GM12892 (cell line): ENCODE data around the gene FBXL7.

Experiments
- DNase-seq: peaks from one replicate; pipeline ENCODE4 v3.0.0; 2011; ENCODE audit not compliant: insufficient read length
- FAIRE-seq: peaks from 2 replicates; lab custom pipeline; 2011; peaks lifted over from hg19 to GRCh38; lab: Jason Lieb, UNC
- POLR2A ChIP-seq: IDR thresholded peaks from 2 replicates; pipeline ENCODE4 v1.6.1; 2011; ENCODE audit warnings: low read depth, low read length, control low read depth
- POLR2AphosphoS5 ChIP-seq: IDR thresholded peaks from 2 replicates; pipeline ENCODE4 v1.6.1; 2011; ENCODE audit warnings: low read depth, low read length, control low read depth
- TAF1 ChIP-seq: IDR thresholded peaks from 2 replicates; pipeline ENCODE4 v1.6.1; 2011; ENCODE audit warnings: low read depth, mild to moderate bottlenecking, control low read depth, low read length, borderline replicate concordance

The FBXL7 gene

DNA sequence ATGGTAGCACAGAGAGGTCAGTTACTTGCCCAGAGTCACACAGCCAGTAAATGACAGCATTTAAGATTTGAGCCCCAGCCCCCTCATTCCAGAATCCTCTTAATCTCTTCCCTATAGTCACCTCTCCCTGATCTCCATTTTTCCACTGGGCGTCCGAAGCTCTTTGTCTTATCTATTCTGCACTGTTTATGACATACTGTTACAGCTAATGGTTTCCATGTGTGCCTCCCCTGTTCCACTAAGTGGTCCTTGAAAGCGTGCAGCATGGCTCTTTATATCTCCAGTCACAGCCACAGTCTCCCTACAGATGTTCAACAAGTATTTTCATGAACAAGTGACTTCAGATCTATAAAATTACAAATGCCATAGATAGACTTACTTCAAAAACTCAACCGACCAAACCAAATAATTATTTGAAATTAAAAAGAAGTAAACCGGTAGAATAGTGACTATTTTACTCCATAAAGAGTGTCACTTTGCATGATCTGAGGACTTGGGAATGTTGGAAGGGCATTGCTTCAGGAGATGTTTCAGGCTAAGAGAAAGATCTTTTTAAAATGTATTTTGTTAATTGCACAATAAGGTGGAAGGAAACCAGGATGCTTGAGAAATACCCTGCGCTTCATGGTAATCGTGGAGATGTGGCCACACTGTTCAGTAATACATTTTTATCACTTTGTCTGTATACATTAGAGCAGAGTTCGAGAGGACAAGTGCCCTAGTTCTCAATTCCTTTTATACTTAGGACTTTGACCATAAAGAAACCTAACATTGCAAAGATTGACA, 237.2 kb downstream of the FBXL7 start:
- no peak for FAIRE-seq
- TF ChIP-seq POLR2A = no peak
- TF ChIP-seq TAF1 = no peak
- no peak for TF ChIP-seq POLR2AphosphoS5

DNA sequence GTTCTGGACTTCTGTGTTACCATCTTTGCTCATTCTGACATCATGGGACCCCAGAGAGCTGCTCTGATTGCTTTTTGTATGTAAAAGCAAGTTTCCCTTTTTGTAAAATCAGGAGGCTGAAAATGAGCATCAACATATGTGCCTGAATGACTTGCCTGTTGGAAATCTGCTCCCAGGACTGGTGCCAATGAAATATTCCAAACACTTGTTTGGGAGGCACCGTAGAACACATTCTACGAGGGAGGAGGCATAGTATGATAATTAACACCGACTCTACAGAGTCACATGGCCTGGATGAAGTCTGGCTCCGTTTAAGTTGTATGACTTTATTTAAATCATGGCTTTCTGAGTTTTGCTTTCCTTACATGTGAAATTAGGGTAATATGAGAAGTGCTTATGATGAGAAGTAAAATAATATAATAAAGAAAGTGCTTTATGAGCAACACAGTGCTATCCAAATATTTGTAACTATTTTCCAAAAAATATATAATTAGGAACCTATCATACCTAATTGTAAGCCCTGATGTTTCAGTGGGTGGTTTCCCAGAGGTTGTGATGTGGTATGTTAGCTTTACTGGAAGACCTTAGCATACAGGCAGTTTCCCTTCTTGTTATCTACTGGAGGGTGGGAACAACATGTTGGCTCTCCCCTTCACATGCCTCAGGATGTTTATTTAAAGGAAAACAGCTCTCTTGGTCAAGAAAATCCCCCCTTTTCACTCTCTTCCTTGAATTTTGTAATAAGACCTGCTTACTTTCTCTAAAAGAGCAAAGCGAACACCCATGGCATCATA, 238.1 kb downstream of the FBXL7 start:
- no peak for TF ChIP-seq POLR2AphosphoS5
- TF ChIP-seq POLR2A = no peak
- no peak for TF ChIP-seq TAF1

More for the DNA sequence above, 237.2 kb downstream of the FBXL7 start:
- DNase-seq = no peak

DNA sequence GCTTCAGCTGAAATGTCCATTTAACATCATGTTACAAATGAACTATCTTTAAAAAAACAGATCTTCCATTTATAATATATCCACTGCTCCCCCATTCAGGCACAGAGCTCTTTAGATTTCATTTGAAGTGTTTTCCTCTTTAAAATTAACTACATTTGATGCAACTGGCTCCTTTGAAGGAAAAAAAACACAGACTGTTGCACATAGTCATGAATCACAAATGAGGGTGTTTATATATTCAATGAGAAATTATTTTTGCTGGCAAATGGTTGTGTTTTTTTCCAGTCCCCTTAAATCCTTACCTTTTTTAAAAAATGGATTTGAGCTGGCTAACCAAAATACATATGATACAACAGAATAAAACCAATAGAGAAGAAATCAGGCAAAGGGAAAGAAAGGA, 240.4 kb downstream of the FBXL7 start:
- DNase-seq (no peak), FAIRE-seq (no peak)
- TF ChIP-seq TAF1 (no peak), POLR2AphosphoS5 (no peak), POLR2A (no peak)

More for the DNA sequence above, 238.1 kb downstream of the FBXL7 start:
- FAIRE-seq (no peak), DNase-seq (no peak)

DNA sequence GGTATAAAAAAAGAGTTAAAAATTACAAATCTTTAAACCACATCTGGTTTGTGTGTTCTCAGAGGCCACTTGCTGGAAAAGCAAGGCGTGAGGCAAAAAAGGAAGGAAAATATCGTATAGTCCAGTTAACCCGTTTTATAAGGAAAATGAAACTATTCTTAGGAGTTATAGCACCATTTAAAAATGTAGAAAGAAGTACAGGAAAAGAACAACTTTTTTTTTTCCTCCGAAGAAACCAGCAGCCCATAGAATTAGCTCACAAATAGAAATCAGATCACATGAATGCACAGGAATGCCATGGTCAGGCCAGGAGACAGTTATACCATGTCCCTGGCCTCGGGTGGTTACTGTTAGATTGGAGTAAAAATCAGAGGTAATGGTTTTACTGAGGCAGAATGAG, 241.6 kb downstream of the FBXL7 start:
- no peak for DNase-seq
- no peak for FAIRE-seq
- no peak for TF ChIP-seq POLR2A
- TF ChIP-seq POLR2AphosphoS5 = no peak
- no peak for TF ChIP-seq TAF1

DNA sequence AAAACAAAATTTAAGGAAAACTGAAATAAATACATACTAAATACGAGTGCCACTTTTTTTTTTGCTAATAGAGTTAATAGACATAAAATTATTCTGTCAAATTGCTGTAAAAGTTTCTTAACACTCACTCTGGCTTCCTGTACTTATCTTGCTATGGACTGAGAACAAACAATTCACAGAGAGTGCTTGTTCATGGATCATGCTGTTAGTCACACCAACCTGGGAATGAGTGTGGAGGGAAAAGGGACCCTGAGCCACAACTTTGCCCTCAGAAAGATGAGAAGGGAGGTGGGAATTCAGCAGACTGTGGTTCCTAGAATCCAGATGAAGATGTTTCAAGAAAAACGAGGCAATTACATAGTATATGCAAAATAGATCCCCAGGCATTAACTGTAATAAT, 246.9 kb downstream of the FBXL7 start:
- DNase-seq (no peak), FAIRE-seq (no peak)
- TF ChIP-seq POLR2AphosphoS5 (no peak), TAF1 (no peak), POLR2A (no peak)

DNA sequence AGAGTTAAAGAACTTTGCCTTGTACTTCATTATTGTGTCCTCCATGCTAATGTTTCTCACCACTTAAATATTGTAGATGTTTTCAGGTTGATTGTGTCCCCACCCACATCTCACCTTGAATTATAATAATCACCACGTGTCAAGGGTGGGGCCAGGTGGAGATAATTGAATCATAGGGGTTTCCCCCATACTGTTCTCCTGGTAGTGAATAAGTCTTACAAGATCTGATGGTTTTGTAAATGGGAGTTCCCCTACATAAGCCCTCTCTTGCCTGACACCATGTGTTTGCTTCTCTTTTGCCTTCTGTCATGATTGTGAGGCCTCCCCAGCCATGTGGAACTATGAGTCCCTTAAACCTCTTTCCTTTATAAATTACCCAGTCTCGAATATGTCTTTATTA, 248.3 kb downstream of the FBXL7 start:
- TF ChIP-seq POLR2AphosphoS5 = no peak
- no peak for TF ChIP-seq POLR2A
- no peak for TF ChIP-seq TAF1
- FAIRE-seq (no peak), DNase-seq (no peak)

DNA sequence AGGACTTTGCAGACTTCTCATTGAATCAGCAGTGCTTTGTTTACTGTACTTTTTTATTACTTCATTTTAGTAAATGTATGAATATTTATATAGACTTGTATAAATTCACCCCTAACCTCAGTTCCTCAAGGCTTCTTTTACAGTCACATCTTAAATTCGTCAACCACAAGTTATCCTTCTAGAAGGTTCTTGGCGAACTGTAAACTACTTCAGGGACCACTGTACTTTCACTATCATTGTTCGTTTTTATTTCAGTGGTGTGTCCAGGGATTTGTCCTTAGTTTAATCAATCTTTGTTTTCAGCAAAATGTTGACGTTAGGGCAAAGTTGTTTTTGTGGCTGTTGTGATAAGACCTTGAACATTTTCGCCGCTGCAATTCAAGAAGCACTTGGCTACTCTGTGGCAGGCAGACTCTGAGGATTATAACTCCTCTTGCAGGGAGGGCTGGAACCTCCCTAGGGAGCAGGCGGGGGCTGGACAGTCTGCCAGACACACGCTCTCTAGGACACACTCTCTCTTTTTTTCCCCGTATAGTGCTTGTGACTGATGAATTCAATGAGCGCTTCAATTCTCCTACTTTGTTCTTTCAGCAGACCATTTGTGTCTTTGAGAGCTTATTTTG, 252.8 kb downstream of the FBXL7 start:
- DNase-seq (no peak), FAIRE-seq (no peak)
- TF ChIP-seq POLR2A = no peak
- no peak for TF ChIP-seq TAF1
- no peak for TF ChIP-seq POLR2AphosphoS5

DNA sequence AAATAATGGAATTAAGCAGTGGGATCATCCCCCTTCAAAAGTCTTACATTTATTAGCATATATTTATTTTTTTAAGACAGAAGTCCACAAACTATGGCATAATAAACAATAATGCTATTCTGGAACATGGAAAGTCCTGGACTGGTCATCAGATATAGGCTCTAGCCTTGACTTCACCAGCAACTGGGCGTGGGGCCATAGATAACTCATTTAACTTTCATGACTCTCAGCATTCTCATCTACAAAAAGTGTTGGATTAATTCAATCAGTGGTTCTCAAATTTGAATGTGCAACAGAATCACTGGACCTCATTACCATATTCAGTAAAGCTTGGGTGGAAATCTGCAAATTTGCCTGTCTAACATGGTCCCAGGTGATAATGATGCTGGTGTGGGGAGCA, 253.8 kb downstream of the FBXL7 start:
- no peak for FAIRE-seq
- no peak for TF ChIP-seq TAF1
- TF ChIP-seq POLR2A = no peak
- TF ChIP-seq POLR2AphosphoS5 = no peak
- no peak for DNase-seq

DNA sequence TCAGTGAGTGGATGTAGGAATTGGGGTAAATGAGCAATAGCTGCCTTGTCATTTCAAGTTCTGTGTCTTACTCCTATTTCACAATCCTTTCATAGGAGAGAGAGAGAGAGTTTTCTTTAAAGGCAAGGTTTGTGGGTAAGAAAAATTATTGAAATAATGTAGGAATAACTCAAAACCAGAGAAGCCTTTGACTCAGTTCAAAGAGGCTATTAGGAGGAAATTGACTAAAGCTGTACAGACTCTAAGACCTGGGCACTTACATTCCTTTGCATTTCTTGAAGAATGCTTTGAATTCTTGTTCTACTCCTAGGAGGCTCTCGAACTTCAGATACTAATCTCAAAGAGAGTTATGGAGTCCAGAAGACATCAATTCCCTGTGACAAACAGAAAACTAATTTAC, 257.1 kb downstream of the FBXL7 start:
- DNase-seq = no peak
- TF ChIP-seq POLR2A (no peak), POLR2AphosphoS5 (no peak), TAF1 (no peak)
- no peak for FAIRE-seq

DNA sequence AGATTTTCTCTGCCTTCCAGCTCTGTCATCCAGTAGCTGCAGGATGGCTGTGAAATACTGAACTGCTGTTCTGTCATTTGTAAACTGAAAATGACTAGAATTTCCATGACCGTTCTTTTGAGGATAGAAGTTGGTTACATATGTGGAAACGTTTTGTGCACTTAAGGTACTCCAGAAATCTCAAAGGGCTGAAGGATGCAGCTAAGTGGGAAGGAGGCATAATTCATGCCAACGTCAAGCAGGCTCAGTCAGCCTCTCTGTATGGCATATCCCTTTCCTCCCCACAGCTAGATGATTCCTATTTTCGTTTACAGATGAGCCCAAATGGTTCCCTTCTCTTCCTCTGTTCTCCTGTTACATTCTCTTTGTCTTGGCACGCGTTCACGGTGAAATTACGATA, 257.6 kb downstream of the FBXL7 start:
- FAIRE-seq (no peak), DNase-seq (no peak)
- TF ChIP-seq POLR2A = no peak
- no peak for TF ChIP-seq TAF1
- no peak for TF ChIP-seq POLR2AphosphoS5

DNA sequence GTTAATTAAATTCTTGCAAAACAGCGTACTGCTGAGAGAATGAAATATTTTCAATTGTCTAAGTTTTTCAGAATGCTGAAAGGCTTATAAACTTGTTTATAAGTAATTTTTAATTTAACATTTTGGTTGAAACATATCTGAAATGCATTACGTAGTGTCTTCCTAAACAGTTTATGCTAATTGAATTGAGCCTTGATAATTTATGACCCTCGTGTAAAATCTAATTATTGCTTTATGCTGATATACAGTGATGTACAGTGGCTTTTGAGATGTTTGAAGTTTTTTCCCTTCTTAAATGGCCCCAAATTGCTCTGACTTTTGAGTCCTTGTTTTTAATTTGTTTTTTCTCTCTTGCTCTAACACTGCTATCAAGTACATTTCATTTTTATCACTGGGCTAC, 262.7 kb downstream of the FBXL7 start:
- FAIRE-seq (no peak), DNase-seq (no peak)
- no peak for TF ChIP-seq TAF1
- no peak for TF ChIP-seq POLR2AphosphoS5
- TF ChIP-seq POLR2A = no peak
